ENCODE data around the gene MUC6. TPM values are rescaled to one million over a fixed set of nuclear protein-coding genes. Genes with fewer than 3 reads are reported as not detected.

MUC6 gene
- total RNA-seq, 1 experiment from 2014 or later = not detected

DNA sequence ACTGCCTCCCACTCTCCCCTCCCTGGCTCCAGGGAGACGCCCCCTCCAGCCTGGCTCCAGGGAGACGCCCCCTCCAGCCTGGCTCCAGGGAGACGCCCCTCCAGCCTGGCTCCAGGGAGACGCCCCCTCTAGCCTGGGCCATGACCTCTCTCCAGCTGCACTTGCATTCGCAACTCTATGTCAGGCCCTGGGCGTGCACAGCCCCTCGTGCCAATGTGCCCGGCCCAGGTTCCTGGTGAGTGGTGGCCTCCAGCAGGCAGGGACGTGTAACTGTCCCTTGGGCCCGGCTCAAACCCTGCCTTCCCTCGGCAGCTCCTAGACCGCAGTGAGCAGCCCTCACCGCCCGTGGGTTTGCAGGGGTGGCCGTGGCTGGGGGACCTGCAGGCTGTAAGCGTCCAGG is 6.9 kb downstream of the MUC6 start:
- CTCF ChIA-PET = interaction anchor here (0.6 kb wide), 1 partner anchor 173 kb away, joined by 5 read pairs; no protein-coding TSS in a partner anchor
- Mint-ChIP-seq H3K4me1 (ENCODE audit: insufficient read depth, unreplicated experiment) (no peaks in the 10 kb centered on the region), H3K27ac (ENCODE audit: low read depth, unreplicated experiment) (no peak overlapping the region), H3K4me3 (ENCODE audit: unreplicated experiment) (no peak overlapping the region), H3K9me3 (ENCODE audit: unreplicated experiment) (peaks cover 11% of the 10 kb centered on the region), H3K27me3 (ENCODE audit: insufficient read depth, unreplicated experiment) (no peaks in the 10 kb centered on the region), H3K36me3 (ENCODE audit: insufficient read depth, unreplicated experiment) (no peaks in the 10 kb centered on the region)
- POLR2A ChIA-PET = no interaction called here
- TF ChIP-seq, protein P1, sequence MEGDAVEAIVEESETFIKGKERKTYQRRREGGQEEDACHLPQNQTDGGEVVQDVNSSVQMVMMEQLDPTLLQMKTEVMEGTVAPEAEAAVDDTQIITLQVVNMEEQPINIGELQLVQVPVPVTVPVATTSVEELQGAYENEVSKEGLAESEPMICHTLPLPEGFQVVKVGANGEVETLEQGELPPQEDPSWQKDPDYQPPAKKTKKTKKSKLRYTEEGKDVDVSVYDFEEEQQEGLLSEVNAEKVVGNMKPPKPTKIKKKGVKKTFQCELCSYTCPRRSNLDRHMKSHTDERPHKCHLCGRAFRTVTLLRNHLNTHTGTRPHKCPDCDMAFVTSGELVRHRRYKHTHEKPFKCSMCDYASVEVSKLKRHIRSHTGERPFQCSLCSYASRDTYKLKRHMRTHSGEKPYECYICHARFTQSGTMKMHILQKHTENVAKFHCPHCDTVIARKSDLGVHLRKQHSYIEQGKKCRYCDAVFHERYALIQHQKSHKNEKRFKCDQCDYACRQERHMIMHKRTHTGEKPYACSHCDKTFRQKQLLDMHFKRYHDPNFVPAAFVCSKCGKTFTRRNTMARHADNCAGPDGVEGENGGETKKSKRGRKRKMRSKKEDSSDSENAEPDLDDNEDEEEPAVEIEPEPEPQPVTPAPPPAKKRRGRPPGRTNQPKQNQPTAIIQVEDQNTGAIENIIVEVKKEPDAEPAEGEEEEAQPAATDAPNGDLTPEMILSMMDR (IDR thresholded peaks at IDR 0.05; ENCODE audit: unreplicated experiment) = no peak
- intact Hi-C loops (cut with micrococcal nuclease) = no loop called here
- DNase-seq (ENCODE audit: unreplicated experiment) = no peak
- BruUV-seq (replicated peaks) = no TSS peak

DNA sequence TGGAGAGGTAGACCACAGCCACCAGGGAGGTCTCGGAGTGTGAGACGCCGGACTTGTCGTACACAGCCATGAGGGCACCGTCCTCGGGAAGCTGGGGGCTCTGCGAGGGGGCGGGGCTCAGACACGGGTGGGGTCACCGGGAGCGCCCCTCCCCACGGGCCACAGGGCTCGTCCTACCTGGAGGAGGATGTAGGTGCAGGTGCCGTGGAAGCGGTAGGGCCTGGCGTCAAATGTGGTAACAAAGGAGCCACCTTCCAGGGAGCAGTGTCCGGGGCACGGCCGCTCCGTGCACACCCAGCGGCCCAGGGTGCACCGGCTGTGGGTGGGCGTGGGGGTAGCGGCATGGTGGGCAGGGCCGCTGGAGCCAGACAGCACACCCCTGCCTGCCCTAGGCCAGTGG is 7.5 kb downstream of the MUC6 start:
- Mint-ChIP-seq H3K27me3 (ENCODE audit: insufficient read depth, unreplicated experiment) (no peaks in the 10 kb centered on the region), H3K27ac (ENCODE audit: low read depth, unreplicated experiment) (no peak overlapping the region), H3K9me3 (ENCODE audit: unreplicated experiment) (peaks cover 11% of the 10 kb centered on the region), H3K4me1 (ENCODE audit: insufficient read depth, unreplicated experiment) (no peaks in the 10 kb centered on the region), H3K36me3 (ENCODE audit: insufficient read depth, unreplicated experiment) (no peaks in the 10 kb centered on the region), H3K4me3 (ENCODE audit: unreplicated experiment) (no peak overlapping the region)
- no TSS peak for BruUV-seq (replicated peaks)
- intact Hi-C loops (cut with micrococcal nuclease) = no loop called here
- POLR2A ChIA-PET = no interaction called here
- DNase-seq (ENCODE audit: unreplicated experiment) = no peak
- CTCF ChIA-PET = no interaction called here
- TF ChIP-seq, protein P1 (IDR thresholded peaks at IDR 0.05; ENCODE audit: unreplicated experiment) = no peak

DNA sequence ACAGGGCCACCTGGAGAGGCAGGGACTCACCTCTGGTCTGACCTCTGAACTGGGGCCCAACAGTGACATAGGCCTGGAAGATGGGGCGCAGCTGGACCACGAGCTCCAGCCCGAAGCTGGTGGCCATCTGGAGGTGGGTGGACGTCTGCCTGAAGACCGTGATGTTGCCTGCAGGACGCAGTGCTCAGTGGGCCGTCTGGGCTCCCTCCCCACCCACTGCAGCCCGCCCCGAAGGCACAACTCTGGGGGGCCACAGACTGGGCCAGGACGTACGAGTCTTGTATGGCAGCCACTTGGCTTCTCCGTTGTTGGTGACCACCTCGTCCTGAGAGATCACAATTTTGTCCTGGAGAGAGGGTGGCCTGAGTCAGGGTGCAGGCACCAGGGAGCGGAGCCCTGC is 7.9 kb downstream of the MUC6 start:
- no peak overlapping the region for H3K27ac Mint-ChIP-seq (ENCODE audit: low read depth, unreplicated experiment)
- peaks cover 11% of the 10 kb centered on the region for H3K9me3 Mint-ChIP-seq (ENCODE audit: unreplicated experiment)
- ChIA-PET POLR2A (no interaction called here), CTCF (no interaction called here)
- DNase-seq (ENCODE audit: unreplicated experiment) = no peak
- intact Hi-C loops (cut with micrococcal nuclease) = no loop called here
- no peaks in the 10 kb centered on the region for H3K36me3 Mint-ChIP-seq (ENCODE audit: insufficient read depth, unreplicated experiment)
- BruUV-seq (replicated peaks) = no TSS peak
- H3K27me3 Mint-ChIP-seq (ENCODE audit: insufficient read depth, unreplicated experiment) = no peaks in the 10 kb centered on the region
- no peaks in the 10 kb centered on the region for H3K4me1 Mint-ChIP-seq (ENCODE audit: insufficient read depth, unreplicated experiment)
- TF ChIP-seq, protein P1 (IDR thresholded peaks at IDR 0.05; ENCODE audit: unreplicated experiment) = no peak
- no peak overlapping the region for H3K4me3 Mint-ChIP-seq (ENCODE audit: unreplicated experiment)

DNA sequence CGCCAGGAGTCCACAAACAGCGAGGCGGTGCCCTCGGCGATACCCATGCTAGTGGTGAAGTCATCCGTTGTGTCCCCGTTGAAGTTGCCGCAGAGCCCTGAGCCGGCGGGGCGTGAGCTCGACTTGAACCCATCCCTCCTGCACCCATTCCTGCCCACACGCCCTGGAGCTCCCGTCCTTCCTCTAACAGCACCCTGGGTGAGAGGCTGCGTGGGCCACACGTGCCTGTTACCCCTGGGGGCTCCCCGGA is 8.3 kb downstream of the MUC6 start:
- H3K27me3 Mint-ChIP-seq (ENCODE audit: insufficient read depth, unreplicated experiment) = no peaks in the 10 kb centered on the region
- no TSS peak for BruUV-seq (replicated peaks)
- H3K36me3 Mint-ChIP-seq (ENCODE audit: insufficient read depth, unreplicated experiment) = no peaks in the 10 kb centered on the region
- H3K4me3 Mint-ChIP-seq (ENCODE audit: unreplicated experiment) = no peak overlapping the region
- intact Hi-C loops (cut with micrococcal nuclease) = no loop called here
- no peak overlapping the region for H3K27ac Mint-ChIP-seq (ENCODE audit: low read depth, unreplicated experiment)
- TF ChIP-seq, protein P1 (IDR thresholded peaks at IDR 0.05; ENCODE audit: unreplicated experiment) = no peak
- peaks cover 11% of the 10 kb centered on the region for H3K9me3 Mint-ChIP-seq (ENCODE audit: unreplicated experiment)
- CTCF ChIA-PET = no interaction called here
- POLR2A ChIA-PET = no interaction called here
- no peak for DNase-seq (ENCODE audit: unreplicated experiment)
- no peaks in the 10 kb centered on the region for H3K4me1 Mint-ChIP-seq (ENCODE audit: insufficient read depth, unreplicated experiment)
